Ishikawa (cell line): Measurements from ENCODE around the gene LRRC59.

Experiments
- CREB1 ChIP-seq: IDR thresholded peaks from 2 replicates; pipeline ENCODE4 v1.6.1; 2012; ENCODE audit warnings: low read depth
- YY1 ChIP-seq: IDR thresholded peaks from 2 replicates; pipeline ENCODE4 v1.6.1; 2012; ENCODE audit warnings: low read depth
- ZBTB7A ChIP-seq: IDR thresholded peaks from 2 replicates; pipeline ENCODE4 v1.6.1; 2012; ENCODE audit warnings: low read depth
- TF ChIP-seq, protein P1 (sequence below): IDR thresholded peaks from 2 replicates; pipeline ENCODE4 v1.6.1; 2012; ENCODE audit warnings: low read depth, mild to moderate bottlenecking

DNA sequence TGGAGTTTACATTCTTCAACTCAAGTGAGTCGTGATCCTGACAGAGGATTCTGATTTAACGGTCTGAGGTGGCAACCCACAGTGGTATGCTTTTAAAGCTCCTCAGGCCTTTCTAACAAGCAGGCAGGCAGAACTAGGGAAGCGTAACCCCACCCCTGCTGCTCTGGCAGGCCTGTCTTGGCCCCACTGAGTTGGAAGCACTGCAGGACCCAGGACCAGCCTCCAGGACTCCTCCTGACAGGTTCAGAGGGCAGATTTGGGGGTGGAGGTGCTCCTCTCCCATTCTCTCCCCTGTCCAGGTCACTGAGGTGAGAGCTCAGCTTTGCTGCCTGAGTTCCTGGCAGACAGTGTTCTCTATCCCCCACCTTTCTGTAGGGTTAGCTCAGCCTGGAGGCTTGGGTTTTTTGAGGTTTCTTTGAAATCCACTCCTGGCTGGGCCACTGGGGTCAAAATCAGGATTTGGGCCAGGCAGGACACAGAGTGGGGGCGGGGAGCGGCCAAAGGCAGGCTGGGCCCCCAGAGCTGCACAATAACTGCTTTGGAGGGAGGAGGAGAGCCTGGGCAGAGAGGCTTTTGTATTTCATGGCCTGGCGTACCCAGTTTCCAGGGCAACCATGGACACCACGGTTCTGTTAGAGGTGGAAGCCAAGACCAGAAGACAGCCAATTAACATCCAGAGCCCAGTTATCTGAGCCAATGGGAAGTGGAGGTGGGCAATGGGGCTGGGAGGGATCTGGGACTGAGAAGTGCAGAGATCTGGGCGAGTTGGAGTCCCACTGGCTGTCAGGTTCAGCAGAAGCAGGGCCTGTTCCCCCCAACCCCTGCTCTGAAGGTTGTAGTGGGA lies 33.9 kb downstream of the LRRC59 start:
- TF ChIP-seq, protein P1, sequence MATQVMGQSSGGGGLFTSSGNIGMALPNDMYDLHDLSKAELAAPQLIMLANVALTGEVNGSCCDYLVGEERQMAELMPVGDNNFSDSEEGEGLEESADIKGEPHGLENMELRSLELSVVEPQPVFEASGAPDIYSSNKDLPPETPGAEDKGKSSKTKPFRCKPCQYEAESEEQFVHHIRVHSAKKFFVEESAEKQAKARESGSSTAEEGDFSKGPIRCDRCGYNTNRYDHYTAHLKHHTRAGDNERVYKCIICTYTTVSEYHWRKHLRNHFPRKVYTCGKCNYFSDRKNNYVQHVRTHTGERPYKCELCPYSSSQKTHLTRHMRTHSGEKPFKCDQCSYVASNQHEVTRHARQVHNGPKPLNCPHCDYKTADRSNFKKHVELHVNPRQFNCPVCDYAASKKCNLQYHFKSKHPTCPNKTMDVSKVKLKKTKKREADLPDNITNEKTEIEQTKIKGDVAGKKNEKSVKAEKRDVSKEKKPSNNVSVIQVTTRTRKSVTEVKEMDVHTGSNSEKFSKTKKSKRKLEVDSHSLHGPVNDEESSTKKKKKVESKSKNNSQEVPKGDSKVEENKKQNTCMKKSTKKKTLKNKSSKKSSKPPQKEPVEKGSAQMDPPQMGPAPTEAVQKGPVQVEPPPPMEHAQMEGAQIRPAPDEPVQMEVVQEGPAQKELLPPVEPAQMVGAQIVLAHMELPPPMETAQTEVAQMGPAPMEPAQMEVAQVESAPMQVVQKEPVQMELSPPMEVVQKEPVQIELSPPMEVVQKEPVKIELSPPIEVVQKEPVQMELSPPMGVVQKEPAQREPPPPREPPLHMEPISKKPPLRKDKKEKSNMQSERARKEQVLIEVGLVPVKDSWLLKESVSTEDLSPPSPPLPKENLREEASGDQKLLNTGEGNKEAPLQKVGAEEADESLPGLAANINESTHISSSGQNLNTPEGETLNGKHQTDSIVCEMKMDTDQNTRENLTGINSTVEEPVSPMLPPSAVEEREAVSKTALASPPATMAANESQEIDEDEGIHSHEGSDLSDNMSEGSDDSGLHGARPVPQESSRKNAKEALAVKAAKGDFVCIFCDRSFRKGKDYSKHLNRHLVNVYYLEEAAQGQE = no peak
- TF ChIP-seq ZBTB7A (no peak), CREB1 (no peak), YY1 (no peak)
